ENCODE data around the gene SVIL. TPM values are rescaled to one million over a fixed set of nuclear protein-coding genes. Genes with fewer than 3 reads are reported as not detected.

SVIL gene
- total and polyA plus RNA-seq, 4 donors, result 3.1 to 26.0 (median 9.4) TPM

- Histone ChIP-seq H3K9ac (ENCODE audit: low read depth in 1 of 2, low read length in 2 of 2) (no peak overlapping the region), H3K27ac (ENCODE audit: low read depth in 1 of 2, low read length in 2 of 2) (no peak overlapping the region), H3K4me3 (ENCODE audit: low read depth in 1 of 3, low read length in 3 of 3) (no peak overlapping the region), H3K9me3 (ENCODE audit: control insufficient read depth in 4 of 4, low read length in 3 of 4) (no peaks in the 10 kb centered on the region), H3K4me1 (ENCODE audit: control insufficient read depth in 4 of 4, insufficient read depth in 4 of 4, low read length in 3 of 4) (peaks cover 3 to 18% (median 13%) of the 10 kb centered on the region in 4 donors), H3K36me3 (ENCODE audit: control insufficient read depth in 4 of 4, insufficient read depth in 3 of 4, low read depth in 1 of 4, low read length in 3 of 4) (no peaks in the 10 kb centered on the region), H3K27me3 (ENCODE audit: control insufficient read depth in 4 of 4, insufficient read depth in 4 of 4, low read length in 3 of 4) (no peaks in the 10 kb centered on the region)
- TF ChIP-seq ATF3 (IDR thresholded peaks at IDR 0.05), result no peak
- no peak for TF ChIP-seq SP1 (IDR thresholded peaks at IDR 0.05)
- TF ChIP-seq RAD21 (IDR thresholded peaks at IDR 0.05), result no peak
- no peak for TF ChIP-seq GABPA (IDR thresholded peaks at IDR 0.05 in 1 of 2, conservative IDR thresholded peaks at IDR 0.05 in 1 of 2)
- no peak for TF ChIP-seq JUND (IDR thresholded peaks at IDR 0.05)
- TF ChIP-seq MAX (IDR thresholded peaks at IDR 0.05), result no peak
- TF ChIP-seq RXRA (IDR thresholded peaks at IDR 0.05), result no peak
- no peak for TF ChIP-seq ZBTB33 (IDR thresholded peaks at IDR 0.05)
- no peak for DNase-seq (ENCODE audit: low spot score)
- WGBS, result 80% methylated on average over 3 of the region's 3 CpGs
Measured at GRCh38 chr10:29646960-29647461, 12.2 kb upstream of the SVIL start.

- Histone ChIP-seq H3K27ac (ENCODE audit: low read depth in 1 of 2, low read length in 2 of 2) (no peak overlapping the region), H3K9ac (ENCODE audit: low read depth in 1 of 2, low read length in 2 of 2) (no peak overlapping the region), H3K4me1 (ENCODE audit: control insufficient read depth in 4 of 4, insufficient read depth in 4 of 4, low read length in 3 of 4) (peaks cover 3 to 18% (median 13%) of the 10 kb centered on the region in 4 donors), H3K9me3 (ENCODE audit: control insufficient read depth in 4 of 4, low read length in 3 of 4) (no peaks in the 10 kb centered on the region), H3K36me3 (ENCODE audit: control insufficient read depth in 4 of 4, insufficient read depth in 3 of 4, low read depth in 1 of 4, low read length in 3 of 4) (no peaks in the 10 kb centered on the region), H3K4me3 (ENCODE audit: low read depth in 1 of 3, low read length in 3 of 3) (no peak overlapping the region), H3K27me3 (ENCODE audit: control insufficient read depth in 4 of 4, insufficient read depth in 4 of 4, low read length in 3 of 4) (no peaks in the 10 kb centered on the region)
- no peak for TF ChIP-seq FOXA1 (IDR thresholded peaks at IDR 0.05)
- no peak for TF ChIP-seq GABPA (IDR thresholded peaks at IDR 0.05 in 1 of 2, conservative IDR thresholded peaks at IDR 0.05 in 1 of 2)
- TF ChIP-seq CTCF (IDR thresholded peaks at IDR 0.05; ENCODE audit: low read depth, low read length, missing input control), result no peak
- no peak for TF ChIP-seq REST (IDR thresholded peaks at IDR 0.05)
- DNase-seq (ENCODE audit: low spot score), result no peak
- 77% methylated on average over 8 of the region's 8 CpGs for WGBS
Measured at GRCh38 chr10:29646238-29646902, 11.6 kb upstream of the SVIL start.
